ENCODE data around the gene DLG4. TPM values are rescaled to one million over a fixed set of nuclear protein-coding genes. Genes with fewer than 3 reads are reported as not detected.

The DLG4 gene
- total RNA-seq, 4 donors from 2014 or later: 2.9 to 12.7 (median 3.2) TPM

DNA sequence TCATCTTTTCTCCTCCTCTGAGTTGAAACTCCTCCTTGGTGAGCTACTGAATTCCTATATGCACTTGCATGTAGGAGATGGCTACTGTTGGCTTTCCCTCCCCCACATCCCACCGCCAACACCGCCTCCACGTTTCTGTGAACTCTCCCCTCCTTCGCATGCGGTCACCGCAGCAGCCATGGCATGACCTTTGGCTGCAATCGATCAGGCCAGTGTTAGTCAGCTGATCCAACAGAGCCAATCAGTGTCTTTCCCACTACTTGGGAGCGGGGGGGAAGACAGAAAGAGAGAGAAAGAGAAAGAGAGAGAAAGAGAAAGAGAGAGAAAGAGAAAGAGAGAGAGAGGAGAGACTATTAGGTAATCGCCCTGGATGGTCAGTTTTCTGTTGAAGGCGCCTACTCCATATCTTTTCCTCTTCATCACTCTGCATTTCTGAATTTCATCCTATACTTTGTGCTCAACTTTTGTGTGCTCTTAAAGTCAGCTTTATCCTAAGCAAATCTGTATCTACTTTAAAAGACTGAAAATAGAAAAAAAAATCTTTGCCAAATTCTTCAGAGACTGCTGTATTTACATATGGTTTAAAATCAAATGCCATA is 63.2 kb downstream of the DLG4 start:
- H3K36me3 ChIP-seq: no peaks in the 10 kb centered on the region
- H3K27ac ChIP-seq: no peak overlapping the region
- H3K27me3 ChIP-seq: peaks cover 27% of the 10 kb centered on the region
- WGBS: 74% methylated on average over 10 of the region's 10 CpGs
- H3K4me1 ChIP-seq: no peaks in the 10 kb centered on the region
- no peak for TF ChIP-seq EP300 (IDR thresholded peaks at IDR 0.05)
- TF ChIP-seq CTCF (IDR thresholded peaks at IDR 0.05): no peak
- TF ChIP-seq POLR2AphosphoS5 (IDR thresholded peaks at IDR 0.05): no peak
- no peak for TF ChIP-seq POLR2A (IDR thresholded peaks at IDR 0.05)
- DNase-seq (ENCODE audit: low spot score in 2 of 2): no peak
- no peaks in the 10 kb centered on the region for H3K9me3 ChIP-seq
- H3K4me3 ChIP-seq: no peak overlapping the region

DNA sequence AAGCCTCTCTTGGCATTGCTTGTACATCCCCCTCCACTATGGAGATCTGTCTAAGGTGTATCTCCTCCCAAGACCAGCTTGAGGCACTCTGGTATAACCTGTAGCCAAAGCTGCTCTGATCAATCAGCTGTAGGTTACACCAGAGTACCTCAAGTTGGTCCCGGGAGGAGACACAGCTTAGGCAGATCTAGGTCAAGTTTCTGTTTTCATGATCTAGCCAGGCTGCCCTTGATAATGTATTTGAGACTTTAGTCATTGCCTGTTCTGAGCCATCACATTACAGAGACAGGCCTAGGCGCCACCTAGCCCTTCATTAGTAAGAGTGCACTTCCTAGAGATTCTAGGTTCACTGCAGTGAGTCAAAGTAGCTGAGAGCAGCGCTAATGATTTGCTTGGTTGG is 71.9 kb downstream of the DLG4 start:
- no peak overlapping the region for H3K4me3 ChIP-seq
- H3K4me1 ChIP-seq: peaks cover 1% of the 10 kb centered on the region
- 51% methylated on average over 3 of the region's 3 CpGs for WGBS
- peaks cover under 1% of the 10 kb centered on the region for H3K27me3 ChIP-seq
- H3K9me3 ChIP-seq: no peaks in the 10 kb centered on the region
- H3K27ac ChIP-seq: peak overlapping the region; percentile 2
- DNase-seq (ENCODE audit: low spot score in 2 of 2): no peak
- no peaks in the 10 kb centered on the region for H3K36me3 ChIP-seq
- TF ChIP-seq CTCF (IDR thresholded peaks at IDR 0.05): no peak
- no peak for TF ChIP-seq POLR2A (IDR thresholded peaks at IDR 0.05)
- no peak for TF ChIP-seq POLR2AphosphoS5 (IDR thresholded peaks at IDR 0.05)
- TF ChIP-seq EP300 (IDR thresholded peaks at IDR 0.05): no peak

DNA sequence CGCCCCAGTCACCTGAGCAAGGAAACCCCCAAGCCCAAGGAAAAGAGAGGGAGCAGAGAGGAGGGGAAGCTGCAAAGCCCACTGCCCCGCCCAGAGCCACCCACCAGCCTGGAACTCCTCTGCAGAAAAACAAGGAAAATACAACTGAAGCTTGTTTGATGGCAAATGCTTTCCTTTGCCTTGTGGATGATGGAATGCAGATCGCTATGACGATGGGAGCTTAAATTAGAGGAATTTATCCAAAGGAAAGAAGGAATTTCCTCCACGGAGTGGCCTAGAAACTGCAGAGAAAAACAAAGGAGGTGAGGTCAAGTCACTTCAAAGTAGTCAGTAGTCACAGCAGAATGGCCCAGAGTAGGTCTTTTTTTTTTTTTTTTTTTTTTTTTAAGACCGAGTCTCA is 73.5 kb downstream of the DLG4 start:
- TF ChIP-seq POLR2AphosphoS5 (IDR thresholded peaks at IDR 0.05) (no peak), CTCF (IDR thresholded peaks at IDR 0.05) (no peak), EP300 (IDR thresholded peaks at IDR 0.05) (no peak), POLR2A (IDR thresholded peaks at IDR 0.05) (no peak)
- 56% methylated on average over 6 of the region's 6 CpGs for WGBS

GRCh38 chr17:7144213-7144612 is 75.4 kb downstream of the DLG4 start:
- Histone ChIP-seq H3K4me3 (no peak overlapping the region), H3K27me3 (peaks cover 4% of the 10 kb centered on the region), H3K9me3 (no peaks in the 10 kb centered on the region), H3K27ac (no peak overlapping the region), H3K4me1 (peaks cover 26% of the 10 kb centered on the region), H3K36me3 (no peaks in the 10 kb centered on the region)
- 78% methylated on average over 11 of the region's 11 CpGs for WGBS
- TF ChIP-seq EP300 (IDR thresholded peaks at IDR 0.05) (no peak), CTCF (IDR thresholded peaks at IDR 0.05) (no peak), POLR2AphosphoS5 (IDR thresholded peaks at IDR 0.05) (no peak), POLR2A (IDR thresholded peaks at IDR 0.05) (no peak)
- DNase-seq (ENCODE audit: low spot score in 2 of 2): no peak

More for the DNA sequence above, 73.5 kb downstream of the DLG4 start:
- Histone ChIP-seq H3K4me1 (peaks cover 11% of the 10 kb centered on the region), H3K9me3 (no peaks in the 10 kb centered on the region), H3K27ac (no peak overlapping the region), H3K4me3 (no peak overlapping the region), H3K27me3 (peaks cover 4% of the 10 kb centered on the region), H3K36me3 (no peaks in the 10 kb centered on the region)
- DNase-seq (ENCODE audit: low spot score in 2 of 2): no peak

DNA sequence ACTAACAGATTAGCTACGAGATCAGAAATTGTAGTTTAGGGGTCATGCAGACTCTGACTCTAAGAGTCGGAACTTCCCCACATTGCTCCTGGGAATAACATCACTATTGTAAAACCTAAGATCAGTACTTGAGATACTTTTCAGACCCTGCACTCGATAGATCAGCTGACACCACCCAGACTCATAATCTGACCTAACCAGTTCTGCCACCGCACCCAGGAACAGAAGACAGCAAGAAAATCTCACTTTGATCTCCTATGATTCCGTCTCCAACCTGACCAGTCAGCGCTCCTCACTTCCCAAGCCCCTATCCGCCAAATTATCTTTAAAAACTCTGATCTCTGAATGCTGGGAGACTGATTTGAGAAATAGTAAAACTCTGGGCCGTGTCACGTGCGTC is 77.8 kb downstream of the DLG4 start:
- Histone ChIP-seq H3K27me3 (peaks cover 16% of the 10 kb centered on the region), H3K27ac (peak overlapping the region; percentile 51)
- no peak for DNase-seq (ENCODE audit: low spot score in 2 of 2)

More for the DNA sequence above, 77.8 kb downstream of the DLG4 start:
- Histone ChIP-seq H3K4me1 (peaks cover 34% of the 10 kb centered on the region), H3K9me3 (no peaks in the 10 kb centered on the region), H3K36me3 (no peaks in the 10 kb centered on the region), H3K4me3 (no peak overlapping the region)
- 56% methylated on average over 10 of the region's 10 CpGs for WGBS
- TF ChIP-seq POLR2A (IDR thresholded peaks at IDR 0.05) (no peak), POLR2AphosphoS5 (IDR thresholded peaks at IDR 0.05) (no peak), EP300 (IDR thresholded peaks at IDR 0.05) (no peak), CTCF (IDR thresholded peaks at IDR 0.05) (no peak)

Measured in suprapubic skin (tissue), 4 donors.